ENCODE results near the gene CD200R1.

CD200R1 gene

DNA sequence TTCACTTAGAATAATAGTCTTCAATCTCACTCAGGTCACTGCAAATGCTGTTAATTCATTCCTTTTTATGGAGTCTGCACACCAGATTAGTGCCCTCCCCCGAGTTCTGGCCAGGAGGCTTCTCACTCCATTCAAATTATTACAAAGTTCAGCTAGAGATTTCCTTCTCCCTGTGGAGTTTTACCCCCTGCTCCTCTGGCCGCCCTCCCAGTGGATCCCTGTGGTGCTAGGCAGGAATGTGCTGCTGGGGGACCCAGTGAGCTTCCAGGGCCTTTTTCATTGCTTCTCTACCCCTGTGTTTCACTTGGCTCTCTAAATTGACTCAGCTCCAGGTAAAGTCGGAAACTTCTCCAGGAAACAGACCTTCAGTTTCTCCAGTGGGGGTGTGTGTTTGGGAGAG, 85.5 kb downstream of the CD200R1 start:
- DNase-seq (ENCODE audit: low read depth in 1 of 2, low spot score in 1 of 2): no peak

- no peak for DNase-seq (ENCODE audit: low read depth in 1 of 2, low spot score in 1 of 2)
Measured at GRCh38 chr3:112888381-112889085, 86.4 kb downstream of the CD200R1 start.

DNA sequence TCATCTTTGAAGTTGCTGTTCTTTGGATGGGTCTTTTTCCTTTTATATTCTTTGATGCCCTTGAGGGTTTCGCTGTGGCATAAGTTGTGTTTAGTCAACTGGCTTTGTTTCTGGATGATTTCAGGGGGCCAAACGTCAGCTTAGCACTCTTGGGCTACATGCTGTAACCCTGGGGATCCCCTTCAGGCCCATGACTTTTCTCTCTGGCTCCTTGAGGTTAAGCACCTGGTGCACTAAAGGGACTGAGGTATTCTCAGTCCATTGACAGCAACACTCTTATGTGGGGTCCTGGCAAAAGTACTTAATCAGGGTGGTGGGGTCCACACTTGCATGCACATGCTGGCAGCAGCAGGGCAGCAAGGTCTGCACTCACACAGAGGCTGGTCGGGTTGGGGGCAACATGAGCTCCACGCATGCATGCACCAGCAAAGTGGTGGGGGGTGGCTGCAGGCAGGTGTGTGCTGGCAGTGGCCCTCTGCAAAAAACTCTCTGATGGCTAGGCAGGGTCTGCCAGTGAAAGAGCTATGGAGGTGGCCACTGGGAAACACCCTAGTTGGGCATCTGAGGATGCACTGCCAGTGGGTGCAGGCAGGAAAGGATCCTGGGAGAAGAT, 90.1 kb downstream of the CD200R1 start:
- DNase-seq (ENCODE audit: low read depth in 1 of 2, low spot score in 1 of 2): no peak

DNA sequence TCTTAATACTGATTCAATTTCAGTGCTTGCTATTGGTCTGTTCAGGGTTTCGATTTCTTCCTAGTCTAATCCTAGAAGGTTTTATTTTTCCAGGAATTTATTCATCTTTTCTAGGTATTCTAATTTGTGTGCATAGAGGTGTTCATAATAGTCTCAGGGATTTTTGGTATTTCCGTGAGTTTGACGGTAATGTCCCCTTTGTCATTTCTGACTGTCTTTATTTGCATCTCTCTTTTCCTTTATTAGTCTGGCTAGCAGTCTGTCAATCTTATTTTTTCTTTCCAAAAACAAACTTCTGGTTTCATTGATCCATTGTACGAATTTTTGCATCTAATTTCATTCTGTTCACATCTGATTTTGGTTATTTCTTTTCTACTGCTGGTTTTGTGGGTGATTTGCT, 93.0 kb downstream of the CD200R1 start:
- DNase-seq (ENCODE audit: low read depth in 1 of 2, low spot score in 1 of 2): no peak

- no peak for DNase-seq (ENCODE audit: low read depth in 1 of 2, low spot score in 1 of 2)
Measured at GRCh38 chr3:112875561-112875960, 99.3 kb downstream of the CD200R1 start.

DNA sequence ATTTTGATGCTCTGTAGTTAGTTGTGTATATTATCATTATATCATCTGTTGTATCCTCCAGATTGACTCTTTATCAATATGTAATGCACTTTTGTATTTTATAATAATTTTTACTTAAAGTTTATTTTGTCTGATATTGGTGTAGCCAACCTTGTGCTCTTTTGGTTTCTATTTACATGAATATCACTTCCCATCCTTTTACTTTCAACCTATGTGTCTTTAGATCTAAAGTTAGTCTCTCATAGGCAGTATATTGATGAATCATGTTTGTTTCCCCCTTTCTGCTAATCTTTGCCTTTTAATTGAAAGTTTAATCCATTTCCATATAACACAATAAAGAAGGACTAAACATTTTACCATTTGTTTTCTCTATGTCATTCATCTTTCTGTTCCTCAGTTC, 100.2 kb downstream of the CD200R1 start:
- no peak for DNase-seq (ENCODE audit: low read depth in 1 of 2, low spot score in 1 of 2)

DNA sequence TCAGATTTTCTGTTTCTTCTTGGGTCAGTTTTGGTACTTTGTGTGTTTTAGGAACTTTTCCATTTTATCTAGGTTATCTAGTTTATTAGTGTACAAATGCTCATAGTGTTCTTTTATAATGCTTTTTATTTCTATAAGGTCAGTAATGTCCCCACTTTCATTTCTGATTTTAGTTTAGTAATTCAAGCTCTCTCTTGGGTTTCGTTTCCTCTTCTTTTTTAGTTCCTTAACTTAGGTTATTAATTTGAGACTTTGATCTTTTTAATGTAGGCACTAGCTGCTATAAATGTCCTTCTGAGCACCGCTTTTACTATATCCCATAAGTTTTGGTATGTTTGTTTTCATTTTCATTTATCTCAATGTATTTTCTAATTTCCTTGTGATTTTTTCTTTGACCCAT, 101.3 kb downstream of the CD200R1 start:
- no peak for DNase-seq (ENCODE audit: low read depth in 1 of 2, low spot score in 1 of 2)

DNA sequence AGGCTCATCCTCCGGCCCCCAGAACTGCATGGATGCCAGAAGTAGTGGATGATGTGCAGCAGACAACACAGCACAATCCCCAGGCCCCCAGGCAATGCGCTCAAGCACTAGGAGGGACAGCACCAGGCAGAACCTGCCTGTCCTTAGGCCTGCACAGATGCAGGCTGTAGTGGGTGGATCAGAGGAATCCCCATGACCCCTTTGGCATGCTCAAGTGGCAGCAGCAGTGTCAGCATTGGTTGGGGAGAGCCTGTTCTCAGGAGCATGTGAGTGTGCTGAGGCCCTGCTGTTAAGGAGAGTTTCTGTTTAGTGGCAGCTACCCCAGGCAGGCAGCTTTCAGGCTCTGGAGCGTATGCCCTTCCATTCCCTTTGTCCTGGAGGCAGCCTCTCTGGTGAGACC, 103.2 kb downstream of the CD200R1 start:
- no peak for DNase-seq (ENCODE audit: low read depth in 1 of 2, low spot score in 1 of 2)
